IPS DF 4.7 (cell line): ENCODE measurements around the gene CDH8.

Experiments used
- DNase-seq: peaks from one replicate; pipeline ENCODE4 v3.0.0-alpha.2; 2013; ENCODE audit warnings: low spot score; ENCODE audit errors: extremely low read depth

CDH8 gene

DNA sequence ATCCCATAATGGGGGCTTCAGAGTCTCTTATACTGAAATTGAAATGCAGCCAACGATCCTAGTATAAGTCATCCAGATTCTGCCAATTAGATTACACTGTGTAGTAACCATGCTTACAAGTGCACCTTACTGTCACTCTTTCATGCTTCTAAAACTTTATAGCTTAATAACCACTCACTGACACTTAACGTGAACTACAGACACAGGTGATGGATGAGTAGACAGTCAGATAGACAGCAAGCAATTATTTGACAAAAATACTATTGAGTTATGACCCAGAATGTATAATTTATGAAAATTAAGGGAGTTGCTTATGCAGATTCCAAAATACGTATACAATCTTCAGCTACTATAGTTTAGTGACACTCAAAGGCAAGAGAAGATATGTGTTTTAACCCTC is 6.3 kb downstream of the CDH8 start:
- DNase-seq = no peak

DNA sequence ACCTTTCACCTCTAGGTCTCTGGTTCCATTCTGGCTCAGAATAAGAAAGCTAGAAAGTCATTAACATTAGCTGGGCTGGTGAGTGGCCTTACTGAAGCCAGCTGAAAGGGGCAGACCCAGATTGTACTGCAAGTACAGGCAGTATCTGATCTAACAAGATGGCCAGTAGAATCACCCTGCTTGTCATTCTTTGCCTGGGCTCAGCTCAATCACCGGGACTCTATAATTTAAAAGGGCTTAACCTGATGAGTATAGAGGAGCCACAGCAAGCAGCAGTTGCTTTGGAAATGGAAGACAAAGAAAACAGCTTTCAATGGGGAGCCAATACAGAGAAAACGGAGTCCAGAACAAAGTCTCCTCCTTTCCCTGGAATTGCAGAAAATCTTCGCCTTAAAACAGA is 13.6 kb downstream of the CDH8 start:
- DNase-seq = no peak

DNA sequence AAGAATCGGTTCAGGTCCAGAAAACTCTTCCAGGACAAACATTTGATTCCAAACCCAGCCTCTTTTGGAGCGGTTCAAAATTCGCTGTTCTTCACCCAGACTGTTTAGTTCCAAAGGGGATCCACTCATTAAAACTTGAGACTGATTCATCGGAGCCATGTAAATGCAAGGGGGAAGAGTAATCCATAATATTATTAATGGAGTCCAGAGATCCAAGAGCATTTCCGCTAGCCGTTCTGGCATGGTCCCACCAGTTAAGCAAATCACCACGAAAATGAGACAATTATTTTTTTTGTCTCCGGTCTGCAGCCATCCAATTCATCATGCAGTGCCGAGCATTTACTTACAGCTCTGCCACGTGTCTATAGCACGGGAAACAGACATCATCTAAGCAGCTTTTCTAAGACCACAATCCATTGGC is 15.1 kb downstream of the CDH8 start:
- DNase-seq = no peak

DNA sequence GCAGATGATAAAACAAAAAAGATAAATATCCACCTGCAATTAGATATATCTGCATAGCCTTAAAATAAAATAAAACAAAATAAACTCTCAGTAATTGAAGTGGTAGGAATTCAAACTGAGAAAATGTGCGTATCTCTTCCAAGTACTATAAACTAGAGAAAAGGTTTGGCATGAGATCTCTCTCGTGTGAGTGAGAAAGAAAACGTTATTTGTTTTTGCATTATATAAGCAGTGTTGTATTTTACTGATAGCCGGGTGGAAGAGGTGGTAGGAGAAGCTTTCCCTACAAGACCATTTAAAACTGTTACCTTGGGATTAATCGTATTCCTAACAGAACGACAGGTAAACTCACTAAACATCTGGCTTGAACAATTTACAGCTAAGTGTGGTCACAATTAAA is 15.6 kb downstream of the CDH8 start:
- no peak for DNase-seq

DNA sequence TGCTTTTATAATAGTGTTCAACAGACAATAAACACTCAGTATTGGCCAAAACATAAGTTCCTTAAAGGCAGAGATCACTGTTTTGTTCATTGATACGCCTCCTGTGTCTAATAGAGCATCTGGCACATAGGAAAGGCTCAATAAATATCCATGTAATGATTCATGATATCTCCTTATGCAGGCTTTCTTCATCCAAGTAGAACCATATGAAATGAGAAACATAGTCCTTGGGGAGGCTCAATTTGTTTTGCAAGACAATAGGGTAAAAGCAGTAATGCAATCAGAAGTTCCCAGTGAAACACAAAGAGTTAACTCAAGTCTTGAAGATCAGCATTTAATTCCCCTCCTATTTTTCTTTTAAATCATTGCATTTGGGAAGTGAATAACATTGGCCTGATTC is 16.4 kb downstream of the CDH8 start:
- no peak for DNase-seq

DNA sequence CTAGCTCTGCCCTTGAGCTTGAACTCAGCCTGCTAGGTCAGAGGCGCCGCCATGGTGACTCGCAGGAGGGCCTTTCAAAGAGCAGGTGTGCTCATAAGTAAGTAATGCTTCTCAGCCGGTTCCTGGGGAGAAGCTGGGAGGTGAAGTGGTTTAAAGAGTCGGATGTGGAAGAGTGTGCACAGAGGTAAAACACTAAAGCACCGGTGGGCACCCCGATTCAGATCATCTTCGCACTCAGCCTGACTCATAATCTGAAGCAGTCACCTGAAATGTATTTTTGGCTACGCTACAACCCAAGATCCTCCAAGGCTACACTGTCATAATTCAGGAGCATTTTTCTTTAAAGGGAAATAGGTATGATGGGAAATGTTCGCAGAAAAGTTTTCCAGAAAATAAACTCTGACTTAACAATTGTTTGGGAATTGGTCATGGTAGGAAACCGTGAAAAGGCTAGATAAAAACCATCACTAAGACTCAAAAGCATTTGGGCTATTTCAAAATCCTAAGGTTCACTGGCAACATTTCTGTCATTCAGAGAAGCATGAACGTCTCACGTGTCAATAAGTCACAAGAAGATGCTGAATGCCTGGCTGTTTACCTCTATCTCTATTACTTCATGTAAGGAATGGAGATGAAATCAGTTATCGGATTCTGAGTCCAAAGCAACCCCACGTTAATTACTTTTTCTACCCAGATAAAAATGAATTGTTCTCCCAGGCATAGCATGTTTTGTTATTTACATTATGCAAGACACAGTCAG is 17.8 kb downstream of the CDH8 start:
- no peak for DNase-seq

DNA sequence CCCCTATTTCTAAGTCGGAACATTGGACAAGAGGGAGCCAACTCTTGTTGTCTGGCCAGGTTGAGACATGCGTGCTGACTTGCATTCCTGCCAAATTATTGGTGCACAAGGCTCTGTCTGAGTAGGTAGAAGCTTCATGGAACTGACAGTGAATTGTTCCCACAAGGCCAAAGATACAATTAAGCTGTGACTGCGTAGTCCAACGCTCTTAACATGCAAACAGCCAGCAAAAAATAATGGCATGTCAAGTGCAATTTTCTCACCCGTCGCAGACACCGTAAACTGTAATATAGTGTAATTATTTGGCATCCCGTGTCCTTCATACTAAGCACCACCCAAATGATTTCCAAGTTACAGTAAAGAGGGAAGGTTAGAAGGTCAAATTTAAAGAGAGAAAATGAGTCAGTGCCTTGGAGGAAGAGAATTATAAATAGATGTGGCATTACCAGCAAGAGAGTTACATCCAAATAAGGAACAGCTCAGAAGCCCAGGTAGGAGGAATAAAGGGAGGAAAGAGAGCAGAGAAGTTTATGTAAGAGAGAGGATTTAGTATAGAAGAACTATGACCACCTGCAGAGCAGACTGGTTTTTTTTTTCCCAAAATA is 21.8 kb downstream of the CDH8 start:
- no peak for DNase-seq

DNA sequence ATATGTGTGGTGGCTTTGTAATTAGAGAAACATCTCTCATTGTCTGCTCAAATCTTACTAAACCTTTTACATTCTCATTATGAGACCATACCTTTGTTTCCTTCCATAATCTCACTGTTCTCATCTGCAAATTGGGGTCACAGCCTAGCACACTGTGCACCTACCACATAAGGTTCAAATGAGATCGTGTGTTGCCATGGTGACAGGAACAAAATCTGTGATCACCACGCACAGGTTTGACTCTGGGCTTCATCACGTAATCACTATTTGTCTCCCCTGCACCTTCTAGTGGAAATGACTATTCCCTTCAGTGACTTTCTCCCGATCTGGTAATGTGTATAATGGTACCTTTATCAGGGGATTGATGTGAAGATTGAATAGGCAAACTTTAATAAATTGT is 26.1 kb downstream of the CDH8 start:
- no peak for DNase-seq

DNA sequence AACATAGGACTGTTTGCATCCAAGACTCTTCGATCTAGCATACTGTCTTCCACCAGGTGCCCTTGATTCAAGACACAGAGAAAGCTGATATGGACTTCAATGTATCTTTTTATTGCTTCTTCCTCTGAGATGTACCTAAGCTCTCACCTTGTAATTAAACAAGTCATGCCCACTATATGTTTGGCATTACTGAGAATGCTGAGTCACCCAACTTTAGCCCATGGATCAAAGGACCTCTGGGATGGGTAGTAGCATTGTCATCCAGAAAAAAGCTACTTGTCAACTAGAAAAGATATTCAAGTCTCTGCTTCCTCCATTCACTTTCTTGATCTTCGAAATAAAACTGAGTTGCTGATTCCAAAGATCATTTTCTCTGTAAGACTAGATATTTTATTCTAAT is 37.8 kb downstream of the CDH8 start:
- DNase-seq = no peak

DNA sequence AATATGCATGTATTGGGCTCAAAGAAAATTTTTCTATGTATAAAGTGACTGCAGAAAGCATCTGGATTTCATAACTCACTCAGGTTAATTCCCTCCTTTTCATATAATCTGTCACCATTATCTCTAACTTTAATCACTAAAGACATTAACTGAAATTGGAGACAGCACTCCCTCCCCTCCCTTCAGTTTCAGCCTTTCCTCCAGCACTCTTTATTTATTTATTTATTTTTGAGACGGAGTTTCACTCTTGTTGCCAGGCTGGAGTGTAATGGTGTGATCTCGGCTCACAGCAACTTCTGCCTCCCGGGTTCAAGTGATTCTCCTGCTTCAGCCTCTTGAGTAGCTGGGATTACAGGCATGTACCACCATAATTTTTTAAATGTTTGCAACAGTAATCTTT is 43.1 kb downstream of the CDH8 start:
- DNase-seq = no peak

DNA sequence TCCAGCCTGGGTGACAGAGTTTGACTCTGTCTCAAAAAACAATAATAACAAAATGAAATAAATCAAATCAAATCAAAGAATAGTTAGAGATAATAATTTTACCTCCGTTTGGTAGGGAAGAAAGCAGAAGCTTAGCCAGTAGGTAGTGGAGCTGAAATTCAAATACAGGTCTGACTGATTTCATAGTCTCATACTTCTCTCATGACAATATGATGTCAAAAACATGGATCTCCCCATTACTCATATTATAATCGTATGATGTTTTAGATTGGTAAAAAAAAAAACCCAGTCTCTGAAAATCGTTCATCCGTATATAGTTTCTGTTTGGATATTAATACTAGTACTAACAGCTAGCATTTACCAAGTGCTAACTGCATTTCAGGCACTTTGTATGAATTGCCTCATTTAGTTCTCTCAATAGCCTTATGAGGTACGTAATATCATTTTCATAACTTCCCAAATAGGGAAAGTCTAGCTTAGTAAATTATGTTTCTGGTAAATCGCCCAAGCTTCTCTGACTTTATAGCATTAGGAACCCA is 48.7 kb downstream of the CDH8 start:
- DNase-seq = no peak

DNA sequence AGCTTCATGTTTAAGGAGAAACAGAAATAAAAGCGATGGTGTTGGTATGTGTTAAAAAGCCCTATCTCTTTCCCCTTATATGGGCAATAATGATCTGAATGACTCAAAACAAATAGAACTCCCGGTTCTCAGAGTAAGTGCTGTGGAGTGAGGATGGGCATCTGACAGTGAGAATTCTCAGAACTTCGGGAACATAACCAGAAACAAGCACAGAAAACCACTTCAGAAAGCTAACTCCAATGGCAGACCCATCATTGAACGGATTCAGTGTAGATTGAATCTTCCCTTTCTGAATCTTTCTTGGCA is 67.2 kb downstream of the CDH8 start:
- DNase-seq = no peak

DNA sequence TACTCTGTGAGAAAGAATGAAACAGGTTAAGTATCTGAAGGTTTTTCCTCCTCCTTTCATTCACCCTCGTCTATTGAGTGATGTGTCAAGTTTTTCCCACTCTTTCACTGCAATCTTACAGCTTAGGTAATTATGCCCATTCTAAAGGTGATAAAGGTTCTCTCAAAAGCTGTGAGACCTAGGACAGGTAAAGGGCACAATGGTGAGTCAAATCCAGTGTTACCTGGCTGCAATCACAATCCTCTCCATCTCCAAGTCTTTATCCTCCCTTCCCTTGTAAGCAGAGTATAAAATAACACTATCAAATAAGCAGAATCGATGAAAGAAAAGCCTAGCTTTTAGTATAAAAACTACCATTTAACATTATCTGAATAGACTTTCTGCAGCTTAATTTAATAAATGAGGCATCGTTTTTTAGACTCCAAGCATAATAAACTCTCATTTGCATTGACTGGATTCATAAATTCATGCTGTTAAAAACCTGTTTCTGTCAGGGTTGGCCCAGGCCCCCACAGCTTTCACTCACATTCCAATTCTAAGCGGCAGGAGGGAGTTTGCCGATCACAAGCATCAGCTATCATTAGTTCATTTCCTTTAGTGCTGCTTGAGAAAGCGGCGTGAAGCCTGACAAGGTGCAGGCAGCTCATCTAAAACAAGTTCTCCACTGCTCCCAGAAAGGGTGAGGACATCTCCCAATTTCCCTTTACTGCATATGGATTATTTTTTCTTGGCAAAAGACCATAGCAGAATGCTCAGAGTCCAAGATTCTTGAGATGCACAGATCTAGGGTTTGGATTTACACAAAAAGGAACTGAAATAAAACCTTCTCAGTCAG is 67.8 kb downstream of the CDH8 start:
- DNase-seq = peak; percentile 19

DNA sequence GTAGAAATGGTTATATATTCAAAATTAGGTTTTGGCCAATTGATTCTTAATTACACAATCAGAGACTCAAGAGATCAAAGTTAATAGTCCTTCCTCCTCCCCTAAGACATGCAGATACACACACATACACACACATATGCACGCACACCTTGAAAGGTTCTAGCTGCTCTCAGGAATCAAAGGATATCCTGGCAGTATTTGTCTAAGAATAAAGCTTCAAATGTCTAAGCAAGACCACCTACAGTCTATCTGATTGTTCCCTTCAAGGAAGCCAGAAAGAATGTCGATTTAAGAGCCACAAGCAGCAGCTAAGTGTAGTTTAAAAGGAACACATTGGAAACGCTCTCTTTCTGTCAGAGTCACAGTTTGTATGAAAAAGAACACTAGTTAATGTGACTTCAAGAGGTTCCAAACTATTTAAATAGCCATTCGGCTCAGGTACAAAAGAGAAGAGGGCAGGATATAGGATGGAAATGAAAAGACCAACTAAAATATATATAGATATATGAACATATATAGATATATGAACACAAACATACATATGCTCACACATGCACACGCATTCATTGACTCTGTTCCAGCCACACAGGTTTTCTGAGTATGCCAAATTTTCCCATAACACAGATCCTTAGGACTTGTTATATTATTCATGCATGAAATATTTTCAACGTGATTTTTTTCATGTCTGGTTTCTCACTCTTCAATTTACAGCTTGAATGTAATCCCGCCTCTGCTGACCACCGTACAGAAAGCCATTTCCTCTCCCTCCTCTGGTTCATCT is 79.0 kb downstream of the CDH8 start:
- DNase-seq = no peak

DNA sequence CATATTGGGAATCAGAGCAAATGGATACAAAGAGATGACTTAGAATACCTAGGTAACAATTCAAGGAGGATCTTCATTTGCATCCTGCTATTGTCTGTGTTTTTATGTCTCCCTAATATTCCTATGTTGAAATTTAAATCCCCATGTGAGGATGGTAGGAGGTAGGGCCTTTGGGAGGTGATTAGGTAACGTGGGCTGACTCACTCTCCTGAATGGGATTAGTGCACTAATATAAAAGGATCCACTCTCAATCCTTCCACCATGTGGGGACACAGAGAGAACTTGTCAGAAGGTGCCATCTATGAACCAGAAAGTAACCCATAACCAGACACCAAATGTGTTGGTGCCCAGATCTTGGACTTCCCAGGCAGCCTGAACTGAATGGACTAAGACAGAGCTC is 83.4 kb downstream of the CDH8 start:
- DNase-seq = no peak

DNA sequence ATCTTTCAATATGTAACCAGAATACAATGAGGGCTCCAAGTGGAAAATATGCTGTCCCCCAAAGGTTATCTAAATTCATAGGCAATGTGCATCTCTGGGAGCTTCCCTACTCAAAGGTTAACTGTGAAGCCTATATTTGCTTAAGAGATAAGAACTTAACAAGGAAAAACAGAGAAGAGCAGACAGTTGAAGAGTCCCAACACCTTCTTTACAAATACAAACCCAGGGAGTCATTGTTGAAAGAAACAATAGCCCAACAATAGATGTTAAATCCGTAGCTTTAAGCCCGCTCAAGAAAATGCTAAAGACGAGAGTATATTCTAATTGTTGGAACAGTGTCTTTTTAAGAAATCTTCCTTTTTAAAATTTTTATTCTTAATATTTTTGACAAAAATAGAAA is 87.8 kb downstream of the CDH8 start:
- DNase-seq = no peak

DNA sequence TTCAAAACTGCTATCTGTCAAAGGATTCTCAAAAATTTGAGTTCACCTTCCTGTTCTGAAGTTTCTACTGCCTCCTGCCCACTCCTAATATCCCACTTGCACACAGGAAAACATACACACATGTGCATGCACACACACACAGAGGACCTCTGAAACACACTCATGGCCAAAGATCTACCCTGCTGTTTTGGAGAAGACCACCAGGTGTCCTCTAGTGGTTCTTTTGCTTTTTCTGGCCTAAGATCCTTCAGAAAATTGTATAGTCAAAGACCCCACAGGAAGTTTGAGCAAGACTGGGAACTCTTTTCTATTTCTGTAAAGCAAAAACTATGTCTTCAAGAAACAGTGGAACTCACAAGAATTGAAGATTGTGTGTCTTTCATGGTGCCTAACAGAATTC is 90.2 kb downstream of the CDH8 start:
- DNase-seq = no peak

DNA sequence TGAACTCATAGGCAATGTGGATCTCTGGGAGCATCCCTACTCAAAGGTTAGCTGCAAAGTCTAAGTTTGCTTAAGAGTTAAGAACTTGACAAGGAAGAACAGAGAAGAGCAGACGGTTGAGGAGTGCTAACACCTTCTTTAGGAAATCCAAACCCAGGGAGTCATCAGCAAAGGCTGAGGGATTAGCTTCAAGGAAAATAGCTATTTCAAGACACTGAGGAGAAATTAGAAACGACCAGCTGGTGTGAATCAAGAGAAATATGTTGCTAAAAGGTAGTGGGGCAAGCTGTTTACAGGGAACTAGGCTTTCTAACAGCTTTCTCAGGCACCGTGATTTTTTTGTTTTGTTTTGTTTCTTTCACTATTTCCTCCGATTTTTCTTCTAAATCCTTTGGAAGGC is 90.7 kb downstream of the CDH8 start:
- DNase-seq = no peak

DNA sequence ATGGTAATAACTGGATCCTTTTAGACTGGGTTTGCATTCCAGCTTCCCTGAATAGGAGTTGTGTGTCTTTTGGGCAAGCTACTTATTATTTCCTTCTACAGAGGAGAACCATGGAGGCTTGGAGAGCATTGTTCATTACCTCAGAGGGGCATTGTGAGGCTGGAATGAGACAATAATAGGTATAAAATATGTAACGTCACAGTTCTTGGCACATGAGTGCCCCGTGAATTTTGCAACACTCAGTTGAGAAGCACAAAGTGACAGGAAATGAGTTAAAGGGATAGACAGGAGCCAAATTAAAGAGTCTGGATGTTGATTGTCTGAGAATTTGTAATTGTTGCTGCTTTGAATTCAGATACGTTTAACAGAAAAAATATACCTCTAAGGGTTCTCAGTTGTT is 92.2 kb downstream of the CDH8 start:
- DNase-seq = no peak

DNA sequence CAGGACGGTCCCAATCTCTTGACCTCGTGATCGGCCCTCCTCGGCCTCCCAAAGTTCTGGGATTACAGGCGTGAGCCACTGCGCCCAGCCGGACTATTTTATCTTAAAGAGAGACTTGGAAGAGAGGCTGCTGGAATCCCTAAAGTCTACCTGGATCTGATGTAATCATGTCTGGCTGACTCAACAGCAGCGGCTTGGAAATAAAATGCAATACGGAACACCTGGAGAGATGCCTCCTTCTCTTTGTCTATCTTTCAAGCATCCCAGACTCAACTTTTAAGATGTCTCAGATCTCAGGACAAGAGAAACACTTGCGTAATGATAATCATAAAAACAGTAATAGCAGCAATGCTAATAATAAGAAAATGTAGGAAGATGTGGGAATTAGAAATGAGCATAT is 95.6 kb downstream of the CDH8 start:
- no peak for DNase-seq

DNA sequence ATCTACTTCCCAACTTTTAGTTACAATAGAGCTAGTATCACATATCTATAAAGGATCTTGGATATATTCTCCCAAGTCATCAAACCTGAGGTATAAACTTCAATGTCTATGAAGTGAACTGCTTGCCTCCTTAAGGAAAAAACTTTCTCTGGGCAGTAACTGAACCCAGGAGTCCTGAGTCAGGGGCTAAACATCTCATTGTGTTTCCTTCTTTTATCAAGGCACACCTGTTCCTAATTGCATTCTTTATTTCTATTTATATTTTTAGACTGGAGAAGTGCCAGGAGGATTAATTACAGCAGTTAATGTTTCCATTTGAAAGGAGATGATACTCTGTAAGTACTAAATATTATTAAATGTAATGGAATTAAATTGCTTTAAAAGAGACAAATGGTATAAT is 98.6 kb downstream of the CDH8 start:
- no peak for DNase-seq

DNA sequence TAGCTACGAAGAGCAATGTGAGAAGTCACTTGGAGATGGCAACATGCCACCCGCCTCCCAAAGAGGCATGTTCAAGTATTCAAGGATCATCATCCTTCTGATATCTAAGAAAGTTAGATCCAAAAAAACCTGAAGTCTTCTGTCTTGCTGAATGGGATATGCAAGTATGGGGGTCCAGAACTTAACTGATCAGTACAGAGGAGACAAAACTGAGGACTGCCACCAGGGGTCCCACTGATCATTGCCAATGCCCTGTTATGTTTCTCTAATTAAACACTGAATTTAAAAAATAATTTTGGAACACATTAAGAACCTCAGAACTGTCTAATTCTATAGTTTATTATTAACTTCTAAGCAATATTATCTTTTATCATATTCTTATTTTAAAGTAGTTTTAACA is 99.7 kb downstream of the CDH8 start:
- DNase-seq = no peak
